ENCODE measurements around the gene LANCL2. TPM values are rescaled to one million over a fixed set of nuclear protein-coding genes. Genes with fewer than 3 reads are reported as not detected.
A peak's percentile ranks its signal among the peaks of the same experiment; 100 is the strongest.

Gene LANCL2
- total RNA-seq, 1 donor from 2014 or later, result 5.7 TPM

DNA sequence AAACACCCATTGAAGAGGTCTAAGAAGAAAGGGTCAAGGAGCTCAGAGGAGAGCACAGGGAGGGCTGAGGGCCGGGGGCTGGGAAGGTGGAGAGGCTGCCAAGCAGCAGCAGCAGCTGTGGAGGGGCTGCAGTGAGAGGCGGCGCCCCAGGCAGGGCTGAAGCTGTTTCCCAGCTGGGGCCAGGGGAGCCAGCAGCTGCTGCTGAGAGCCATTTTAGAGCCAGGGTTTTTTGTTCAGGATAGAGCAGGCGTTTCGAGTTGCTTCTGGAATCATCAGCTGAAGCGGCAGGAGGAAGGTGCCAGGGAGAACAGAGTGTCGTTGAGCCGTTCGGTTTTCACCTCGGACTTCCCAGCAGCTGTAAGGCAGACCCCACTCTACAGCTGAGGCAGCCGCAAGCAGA is 62.7 kb downstream of the LANCL2 start:
- no peak overlapping the region for H3K27ac ChIP-seq
- no peaks in the 10 kb centered on the region for H3K4me1 ChIP-seq
- TF ChIP-seq, protein P1, sequence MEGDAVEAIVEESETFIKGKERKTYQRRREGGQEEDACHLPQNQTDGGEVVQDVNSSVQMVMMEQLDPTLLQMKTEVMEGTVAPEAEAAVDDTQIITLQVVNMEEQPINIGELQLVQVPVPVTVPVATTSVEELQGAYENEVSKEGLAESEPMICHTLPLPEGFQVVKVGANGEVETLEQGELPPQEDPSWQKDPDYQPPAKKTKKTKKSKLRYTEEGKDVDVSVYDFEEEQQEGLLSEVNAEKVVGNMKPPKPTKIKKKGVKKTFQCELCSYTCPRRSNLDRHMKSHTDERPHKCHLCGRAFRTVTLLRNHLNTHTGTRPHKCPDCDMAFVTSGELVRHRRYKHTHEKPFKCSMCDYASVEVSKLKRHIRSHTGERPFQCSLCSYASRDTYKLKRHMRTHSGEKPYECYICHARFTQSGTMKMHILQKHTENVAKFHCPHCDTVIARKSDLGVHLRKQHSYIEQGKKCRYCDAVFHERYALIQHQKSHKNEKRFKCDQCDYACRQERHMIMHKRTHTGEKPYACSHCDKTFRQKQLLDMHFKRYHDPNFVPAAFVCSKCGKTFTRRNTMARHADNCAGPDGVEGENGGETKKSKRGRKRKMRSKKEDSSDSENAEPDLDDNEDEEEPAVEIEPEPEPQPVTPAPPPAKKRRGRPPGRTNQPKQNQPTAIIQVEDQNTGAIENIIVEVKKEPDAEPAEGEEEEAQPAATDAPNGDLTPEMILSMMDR (IDR thresholded peaks at IDR 0.05), result no peak
- no peaks in the 10 kb centered on the region for H3K27me3 ChIP-seq (ENCODE audit: low read depth)
- H3K36me3 ChIP-seq, result peaks cover 29% of the 10 kb centered on the region
- DNase-seq, result no peak
- intact Hi-C loops (cut with DNase I), result no loop called here
- no peak overlapping the region for H3K4me3 ChIP-seq
- ATAC-seq, result no peak
- H3K9me3 ChIP-seq, result no peaks in the 10 kb centered on the region

DNA sequence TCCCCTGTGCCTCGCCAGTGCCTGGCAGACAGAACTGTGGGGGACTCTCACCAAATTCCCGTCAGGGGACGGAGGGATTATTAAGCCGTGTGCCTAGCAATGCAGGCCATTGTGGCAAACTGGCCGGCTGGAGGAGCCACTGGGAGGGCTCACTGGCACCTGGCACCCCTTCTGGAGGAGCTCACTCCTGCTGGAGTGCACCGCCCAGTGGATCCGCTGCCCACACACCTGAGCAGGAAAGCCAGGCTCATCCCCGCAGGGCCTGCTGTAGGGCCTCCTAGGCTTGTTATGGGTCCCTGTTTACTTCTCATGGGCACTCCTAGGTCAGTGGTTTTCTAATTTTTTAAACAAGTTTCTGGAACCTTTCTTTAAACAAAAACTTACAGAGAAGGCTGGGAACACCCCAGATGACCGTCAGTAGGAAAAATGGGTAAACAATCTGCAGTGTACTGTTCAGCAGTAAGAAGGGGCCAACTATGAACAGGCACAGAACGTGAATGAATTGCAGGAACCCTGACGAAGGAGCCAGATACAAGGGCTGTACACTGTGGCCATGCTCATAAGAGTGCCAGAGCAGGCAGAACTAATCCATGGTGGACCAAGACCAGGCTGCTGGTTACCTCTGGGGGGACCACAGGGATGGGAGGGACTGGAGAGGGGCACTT is 64.8 kb downstream of the LANCL2 start:
- H3K4me3 ChIP-seq, result no peak overlapping the region
- TF ChIP-seq, protein P1 (IDR thresholded peaks at IDR 0.05), result no peak
- no peaks in the 10 kb centered on the region for H3K9me3 ChIP-seq
- H3K4me1 ChIP-seq, result no peaks in the 10 kb centered on the region
- H3K27ac ChIP-seq, result no peak overlapping the region
- no peak for DNase-seq
- ATAC-seq, result no peak
- intact Hi-C loops (cut with DNase I), result no loop called here
- no peaks in the 10 kb centered on the region for H3K27me3 ChIP-seq (ENCODE audit: low read depth)
- H3K36me3 ChIP-seq, result peaks cover 26% of the 10 kb centered on the region

DNA sequence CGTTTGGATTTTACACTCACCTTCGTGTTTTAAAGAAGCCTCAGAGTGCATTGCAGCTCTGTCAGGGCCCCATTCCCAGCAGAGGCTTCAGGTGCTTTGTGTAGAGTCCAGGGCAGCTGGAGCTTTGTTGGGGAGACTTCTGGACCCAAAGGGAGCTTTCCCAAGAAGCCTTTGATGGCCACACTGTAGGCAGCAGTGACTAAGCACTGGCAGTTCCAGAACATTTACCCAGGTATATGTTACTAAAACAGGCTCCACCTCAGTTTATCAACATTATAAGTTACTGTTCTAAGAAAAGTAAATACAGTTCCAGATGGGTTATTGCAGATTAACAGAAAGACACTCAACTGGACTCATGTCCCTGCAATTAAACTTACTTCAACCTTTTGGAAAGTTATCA is 66.8 kb downstream of the LANCL2 start:
- Histone ChIP-seq H3K27ac (no peak overlapping the region), H3K36me3 (peaks cover 12% of the 10 kb centered on the region), H3K4me3 (no peak overlapping the region), H3K4me1 (no peaks in the 10 kb centered on the region), H3K27me3 (ENCODE audit: low read depth) (no peaks in the 10 kb centered on the region), H3K9me3 (no peaks in the 10 kb centered on the region)
- TF ChIP-seq, protein P1 (IDR thresholded peaks at IDR 0.05), result no peak
- intact Hi-C loops (cut with DNase I), result no loop called here
- DNase-seq (no peak), ATAC-seq (no peak)

DNA sequence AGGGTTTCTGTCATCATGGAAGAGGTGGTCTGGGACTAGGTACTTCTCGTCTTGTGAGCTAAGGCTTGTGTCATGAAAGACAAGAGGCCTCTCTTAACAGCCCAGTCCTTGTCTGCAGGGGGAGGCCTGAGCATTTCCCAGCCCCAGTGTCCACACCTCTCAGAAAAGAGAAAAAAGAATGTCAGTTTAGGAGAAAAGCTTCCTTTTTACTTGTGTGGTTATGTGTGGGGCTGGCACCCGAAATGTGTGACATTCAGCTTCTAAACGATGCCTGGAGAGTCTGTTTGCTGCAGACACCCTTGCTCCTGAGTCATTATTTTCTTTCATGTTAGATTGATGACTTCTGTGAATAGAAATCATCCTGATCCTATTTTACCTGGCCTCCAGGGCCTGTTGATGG is 67.4 kb downstream of the LANCL2 start:
- Histone ChIP-seq H3K9me3 (no peaks in the 10 kb centered on the region), H3K4me3 (no peak overlapping the region), H3K27ac (no peak overlapping the region), H3K36me3 (peaks cover 12% of the 10 kb centered on the region), H3K4me1 (no peaks in the 10 kb centered on the region), H3K27me3 (ENCODE audit: low read depth) (no peaks in the 10 kb centered on the region)
- ATAC-seq (no peak), DNase-seq (no peak)
- intact Hi-C loops (cut with DNase I), result no loop called here
- TF ChIP-seq, protein P1 (IDR thresholded peaks at IDR 0.05), result no peak

DNA sequence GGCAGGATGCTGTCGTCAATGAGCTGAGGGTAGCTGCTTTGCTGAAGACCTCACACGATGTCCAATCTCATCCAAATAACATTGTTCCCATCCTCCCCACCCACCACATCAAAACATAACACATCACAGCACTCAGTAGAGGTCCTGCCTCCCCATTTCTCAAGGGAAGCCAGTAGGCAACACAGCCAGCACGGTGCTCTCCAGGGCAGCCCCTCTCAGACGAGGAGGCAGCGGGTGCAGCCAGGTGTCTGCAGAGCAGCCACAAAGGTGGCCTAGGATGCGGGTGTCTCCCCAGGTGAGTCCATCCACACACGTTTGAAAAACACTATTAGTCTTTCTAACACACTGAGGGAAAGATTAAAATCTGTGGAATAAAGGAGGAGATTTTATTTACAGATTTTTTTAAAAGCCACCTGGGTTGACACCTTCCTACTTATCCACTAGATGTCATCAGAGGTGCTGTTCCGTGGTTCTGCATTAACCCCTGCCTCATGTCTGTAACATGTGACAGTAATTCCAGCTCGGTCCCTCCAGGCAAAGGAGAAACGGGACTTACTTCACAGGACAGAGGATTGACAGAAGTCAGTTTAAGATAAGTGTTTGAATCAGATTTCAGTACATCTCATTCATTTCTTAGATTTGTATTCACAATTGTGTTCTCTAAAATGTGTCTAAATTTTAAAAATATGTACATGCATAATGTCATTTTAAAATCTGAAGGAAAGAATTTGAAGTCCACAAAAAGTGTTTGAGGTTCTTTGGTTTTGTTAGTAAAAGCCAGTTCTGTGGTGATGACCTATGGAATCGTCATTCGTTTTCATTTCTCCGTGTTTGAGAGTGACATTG is 68.0 kb downstream of the LANCL2 start:
- no peak overlapping the region for H3K27ac ChIP-seq
- no peaks in the 10 kb centered on the region for H3K27me3 ChIP-seq (ENCODE audit: low read depth)
- H3K36me3 ChIP-seq, result peaks cover 12% of the 10 kb centered on the region
- no peaks in the 10 kb centered on the region for H3K9me3 ChIP-seq
- H3K4me1 ChIP-seq, result no peaks in the 10 kb centered on the region
- no peak overlapping the region for H3K4me3 ChIP-seq
- ATAC-seq (no peak), DNase-seq (no peak)
- TF ChIP-seq, protein P1 (IDR thresholded peaks at IDR 0.05), result peak; percentile 28
- intact Hi-C loops (cut with DNase I), result no loop called here

All from lower lobe of right lung (tissue), 2 donors.